A673 (cell line): Measurements from ENCODE around the gene MAST4. TPM values are rescaled to one million over a fixed set of nuclear protein-coding genes. Genes with fewer than 3 reads are reported as not detected.

Source experiments
- BruUV-seq: library from RNA; stranded (reverse); fragments of 400-500 nt; replicated peaks from 2 replicates; lab custom pipeline; 2021; lab: Mats Ljungman, UMichigan
- CTCF ChIA-PET: fragments of 300-600 bp; sonication (Branson Sonifier 250); formaldehyde crosslinking; loops from one replicate; lab custom pipeline; 2022; ENCODE audit warnings: antibody characterized with exemption; lab: Charles Lee
- POLR2A ChIA-PET: fragments of 300-600 bp; sonication (Branson Sonifier 250); formaldehyde crosslinking; loops from one replicate; lab custom pipeline; 2022; ENCODE audit warnings: antibody characterized with exemption; ENCODE audit not compliant: low non-redundant PET; lab: Charles Lee
- DNase-seq: peaks from one replicate; pipeline ENCODE4 v3.0.0-alpha.2; 2015; ENCODE audit warnings: low spot score
- H3K27ac ChIP-seq: fragments of 200-600 bp; sonication (generic); 2 replicates; pipeline ENCODE4 v1.5.1; 2016; ENCODE audit warnings: mixed run types, low read depth, mild to moderate bottlenecking, mixed read lengths, antibody characterized with exemption, low read length; ENCODE audit not compliant: poor library complexity, severe bottlenecking
- H3K27me3 ChIP-seq: fragments of 200-600 bp; sonication (generic); replicated peaks from 2 replicates; pipeline ENCODE4 v1.6.1; 2017; ENCODE audit warnings: mixed run types, low read depth, mild to moderate bottlenecking, mixed read lengths, antibody characterized with exemption, low read length; ENCODE audit not compliant: insufficient read depth, poor library complexity
- H3K36me3 ChIP-seq: fragments of 200-600 bp; sonication (generic); 2 replicates; pipeline ENCODE4 v1.6.1; 2016; ENCODE audit warnings: mixed run types, mild to moderate bottlenecking, mixed read lengths, antibody characterized with exemption, low read length; ENCODE audit not compliant: insufficient read depth, poor library complexity, severe bottlenecking
- H3K4me1 ChIP-seq: fragments of 200-600 bp; sonication (generic); 2 replicates; pipeline ENCODE4 v1.6.1; 2017; ENCODE audit warnings: mixed run types, mild to moderate bottlenecking, mixed read lengths, antibody characterized with exemption, low read length; ENCODE audit not compliant: insufficient read depth, poor library complexity, severe bottlenecking
- H3K4me3 ChIP-seq: fragments of 200-600 bp; sonication (generic); 2 replicates; pipeline ENCODE4 v1.5.1; 2016; ENCODE audit warnings: low read depth, mixed run types, mild to moderate bottlenecking, mixed read lengths, low read length; ENCODE audit not compliant: poor library complexity, severe bottlenecking
- H3K9me3 ChIP-seq: fragments of 200-600 bp; sonication (generic); 2 replicates; pipeline ENCODE4 v1.6.1; 2016; ENCODE audit warnings: mixed run types, low read depth, mild to moderate bottlenecking, mixed read lengths, antibody characterized with exemption, low read length; ENCODE audit not compliant: poor library complexity, severe bottlenecking
- CTCF ChIP-seq: fragments of 300-800, 200-600 bp; sonication (generic); conservative IDR thresholded peaks from 2 replicates; pipeline ENCODE4 v1.5.1; 2017; ENCODE audit warnings: low read depth, mild to moderate bottlenecking, antibody characterized with exemption, low read length, moderate library complexity, mixed read lengths
- EZH2 ChIP-seq: fragments of 200-600 bp; sonication (generic); IDR thresholded peaks from 2 replicates; pipeline ENCODE4 v1.6.1; 2017; ENCODE audit warnings: borderline replicate concordance, low read depth, mild to moderate bottlenecking, mixed read lengths, antibody characterized with exemption, low read length; ENCODE audit not compliant: poor library complexity, severe bottlenecking
- intact Hi-C: fragments of 100-400 bp; cut with micrococcal nuclease; formaldehyde crosslinking; loops from one replicate; pipeline ENCODE4 v1.10.0; 2022; ENCODE audit not compliant: unreplicated experiment
- total RNA-seq: library from RNA; stranded (reverse); gene quantifications from 2 replicates; pipeline ENCODE4 v1.2.3, GENCODE V29; 2021

Gene MAST4
- total RNA-seq, 1 experiment from 2014 or later: 4.5 TPM

- no peaks in the 10 kb centered on the region for H3K36me3 ChIP-seq
- no peak overlapping the region for H3K4me3 ChIP-seq
- no peak overlapping the region for H3K27ac ChIP-seq
- H3K4me1 ChIP-seq: peaks cover 3% of the 10 kb centered on the region
- no peaks in the 10 kb centered on the region for H3K27me3 ChIP-seq
- CTCF ChIA-PET: no interaction called here
- TF ChIP-seq CTCF: no peak
- TF ChIP-seq EZH2: no peak
- POLR2A ChIA-PET: no interaction called here
- BruUV-seq: no TSS peak
- no peaks in the 10 kb centered on the region for H3K9me3 ChIP-seq
- DNase-seq: no peak
- intact Hi-C loops: loop anchor here (10.0 kb wide), 1 partner anchor 339 kb away; no protein-coding TSS in a partner anchor
Observed at GRCh38 chr5:67143549-67143948, 547.4 kb downstream of the MAST4 start.

DNA sequence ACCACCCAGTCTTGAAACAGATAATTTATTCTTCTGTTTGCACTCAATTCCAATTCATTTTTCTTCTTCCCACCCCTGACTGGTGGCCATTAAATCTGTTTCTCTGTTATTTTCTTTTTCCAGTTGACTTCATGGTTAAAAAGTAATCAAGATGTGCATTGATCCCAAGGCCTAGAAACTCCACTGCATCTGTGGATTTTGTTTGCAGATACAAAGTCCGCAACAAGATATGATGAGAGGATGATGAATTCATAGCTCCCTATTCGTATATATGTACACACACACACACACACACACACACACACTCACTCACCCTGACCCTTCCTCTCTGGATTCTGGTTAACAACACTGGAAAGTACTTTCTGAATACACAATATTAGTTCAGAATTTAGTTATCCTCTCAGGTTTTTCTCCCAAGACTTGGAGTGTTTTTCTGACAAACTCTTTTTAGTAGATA is 548.0 kb downstream of the MAST4 start:
- ChIA-PET CTCF (no interaction called here), POLR2A (no interaction called here)
- no peaks in the 10 kb centered on the region for H3K27me3 ChIP-seq
- no peak overlapping the region for H3K4me3 ChIP-seq
- no peak for TF ChIP-seq EZH2
- TF ChIP-seq CTCF: no peak
- H3K27ac ChIP-seq: no peak overlapping the region
- intact Hi-C loops: loop anchor here (10.0 kb wide), 1 partner anchor 339 kb away; no protein-coding TSS in a partner anchor
- BruUV-seq: no TSS peak
- no peaks in the 10 kb centered on the region for H3K4me1 ChIP-seq
- no peak for DNase-seq
- H3K9me3 ChIP-seq: no peaks in the 10 kb centered on the region
- no peaks in the 10 kb centered on the region for H3K36me3 ChIP-seq

GRCh38 chr5:67146574-67146973 is 550.4 kb downstream of the MAST4 start:
- ChIA-PET POLR2A (no interaction called here), CTCF (interaction anchor here (0.7 kb wide), 1 partner anchor 16 kb away, joined by 3 read pairs; no protein-coding TSS in a partner anchor)
- no TSS peak for BruUV-seq
- Histone ChIP-seq H3K27me3 (no peaks in the 10 kb centered on the region), H3K36me3 (no peaks in the 10 kb centered on the region), H3K4me1 (no peaks in the 10 kb centered on the region), H3K9me3 (no peaks in the 10 kb centered on the region), H3K27ac (no peak overlapping the region), H3K4me3 (no peak overlapping the region)
- no peak for DNase-seq
- intact Hi-C loops: loop anchor here (10.0 kb wide), 1 partner anchor 342 kb away; no protein-coding TSS in a partner anchor
- TF ChIP-seq CTCF: no peak
- no peak for TF ChIP-seq EZH2
